GM12878 (cell line): Measurements from ENCODE around the gene CABLES1. TPM values are rescaled to one million over a fixed set of nuclear protein-coding genes. Genes with fewer than 3 reads are reported as not detected.

Experiments
- ATAC-seq: fragments of 200-7000 bp; cut with Tn5 transposase; 3 replicates; pipeline ENCODE4 v1.9.1; 2020; ENCODE audit warnings: mild to moderate bottlenecking, moderate library complexity
- BruUV-seq: library from RNA; stranded (reverse); fragments of 400-500 nt; replicated peaks from 2 replicates; lab custom pipeline; 2021; lab: Mats Ljungman, UMichigan
- CTCF ChIA-PET: fragments of 300-600 bp; sonication (Branson Sonifier 250); formaldehyde crosslinking; extraction: SDS; loops from one replicate; lab custom pipeline; 2021; ENCODE audit warnings: inconsistent platforms; lab: Yijun Ruan, JAX
- POLR2A ChIA-PET: fragments of 350-600 bp; formaldehyde crosslinking; extraction: SDS; loops from one replicate; lab custom pipeline; 2021; ENCODE audit warnings: inconsistent platforms; lab: Charles Lee
- RAD21 ChIA-PET: fragments of 300-600 bp; sonication (Branson Sonifier 250); formaldehyde crosslinking; loops from one replicate; lab custom pipeline; 2023; ENCODE audit warnings: antibody characterized with exemption; ENCODE audit not compliant: unreplicated experiment; lab: Charles Lee
- SMC1A ChIA-PET: fragments of 300-600 bp; sonication (Branson Sonifier 250); formaldehyde crosslinking; loops from one replicate; lab custom pipeline; 2023; ENCODE audit not compliant: unreplicated experiment, uncharacterized antibody; lab: Charles Lee
- DNase-seq: peaks from one replicate; pipeline ENCODE4 v3.0.0-alpha.2; 2011; ENCODE audit warnings: low read depth, low spot score
- FAIRE-seq: peaks from 3 replicates; lab custom pipeline; 2011; peaks lifted over from hg19 to GRCh38; lab: Jason Lieb, UNC
- H2AFZ ChIP-seq: 2 replicates; pipeline ENCODE4 v1.6.0; 2011; ENCODE audit warnings: low read depth, low read length, control low read depth; ENCODE audit not compliant: control insufficient read depth
- H3K27ac ChIP-seq: 2 replicates; pipeline ENCODE4 v1.5.1; 2011; ENCODE audit warnings: control low read depth; ENCODE audit not compliant: control insufficient read depth, insufficient read depth
- H3K27me3 ChIP-seq, 2 experiments: replicated peaks in 1 of 2; 2 replicates each; pipeline versions ENCODE4 v1.6.0 to v1.6.1; 2011; ENCODE audit warnings: low read length in 1 of 2; ENCODE audit not compliant: control insufficient read depth in 2 of 2, insufficient read depth in 2 of 2
- H3K36me3 ChIP-seq, 2 experiments: 2 replicates each; pipeline ENCODE4 v1.5.1; 2011; ENCODE audit warnings: low read length in 1 of 2; ENCODE audit not compliant: control insufficient read depth in 2 of 2, insufficient read depth in 2 of 2
- H3K4me1 ChIP-seq: 2 replicates; pipeline ENCODE4 v1.6.1; 2011; ENCODE audit warnings: mild to moderate bottlenecking, low read length, moderate library complexity, mixed read lengths; ENCODE audit not compliant: control insufficient read depth, insufficient read depth
- H3K4me2 ChIP-seq: 2 replicates; pipeline ENCODE4 v1.6.0; 2011; ENCODE audit warnings: control low read depth; ENCODE audit not compliant: control insufficient read depth, insufficient read depth
- H3K4me3 ChIP-seq: fragments of 200-600 bp; sonication (generic); 2 replicates; pipeline ENCODE4 v1.5.1; 2016
- H3K79me2 ChIP-seq: 2 replicates; pipeline ENCODE4 v1.6.0; 2011; ENCODE audit warnings: low read length; ENCODE audit not compliant: control insufficient read depth, insufficient read depth
- H3K9ac ChIP-seq: 2 replicates; pipeline ENCODE4 v1.8.0; 2011; ENCODE audit warnings: low read length, control low read depth, mixed read lengths; ENCODE audit not compliant: control insufficient read depth, insufficient read depth
- H3K9me3 ChIP-seq: replicated peaks from 3 replicates; pipeline ENCODE4 v1.5.1; 2011; ENCODE audit warnings: mild to moderate bottlenecking, low read length; ENCODE audit not compliant: control insufficient read depth, insufficient read depth
- H4K20me1 ChIP-seq: 2 replicates; pipeline ENCODE4 v1.6.0; 2011; ENCODE audit not compliant: control insufficient read depth, insufficient read depth
- ATF7 ChIP-seq: fragments of 450-650 bp; IDR thresholded peaks from 2 replicates; pipeline ENCODE4 v1.6.1; 2016; ENCODE audit warnings: low read depth, mild to moderate bottlenecking
- NFXL1 ChIP-seq: fragments of 450-650 bp; IDR thresholded peaks from 2 replicates; pipeline ENCODE4 v1.6.1; 2017; ENCODE audit warnings: antibody characterized with exemption, mild to moderate bottlenecking, borderline replicate concordance
- ZNF24 ChIP-seq: fragments of 450-650 bp; IDR thresholded peaks from 2 replicates; pipeline ENCODE4 v1.6.1; 2017; ENCODE audit warnings: antibody characterized with exemption, mild to moderate bottlenecking
- WGBS: methylation state at CpG from one replicate; pipeline ENCODE4 v1.1.6; 2016; ENCODE audit warnings: low lambda C conversion rate; ENCODE audit not compliant: insufficient replicate concordance, insufficient coverage; ENCODE audit errors: missing lambda C conversion rate; 5-methylcytosine and 5-hydroxymethylcytosine counted together
- in situ Hi-C: fragments of 300-500 bp; cut with MboI; formaldehyde crosslinking; loops from 9 replicates; pipeline ENCODE4 v1.14.3; 2018; ENCODE audit warnings: mixed read lengths
- intact Hi-C: fragments of 100-400 bp; cut with micrococcal nuclease; formaldehyde crosslinking; loops from one replicate; pipeline ENCODE4 v1.14.2; 2022; ENCODE audit not compliant: unreplicated experiment
- polyA plus RNA-seq, 11 experiments: library from polyadenylated mRNA; depleted of rRNA in 4 of 11; unstranded in 6 of 11; stranded (reverse) in 5 of 11; fragments of >200 nt; fragmentation: Nextera tagmentation in 4 of 11; fragmentation: Illumina TruSeq in 1 of 11; extraction: Ambion mirVana in 4 of 11; extraction: Trizol in 1 of 11; gene quantifications; 1 replicate in 1 of 11; 2 replicates in 10 of 11; pipeline versions ENCODE4 v1.2.1 to v1.2.3, GENCODE V29; 2011 to 2016; ENCODE audit warnings: inconsistent platforms in 2 of 11, missing spikeins in 2 of 11, low read depth in 1 of 11
- total RNA-seq, 4 experiments: library from RNA; depleted of rRNA in 3 of 4; stranded (reverse); fragments of >200 nt in 3 of 4; fragmentation: Illumina TruSeq in 1 of 4; extraction: Trizol in 1 of 4; gene quantifications; 2 replicates each; pipeline versions ENCODE4 v1.2.1 to v1.2.3, GENCODE V29; 2013 to 2021
- TF ChIP-seq, protein P1 (sequence below): fragments of 450-650 bp; IDR thresholded peaks from 2 replicates; pipeline ENCODE4 v1.6.1; 2018; ENCODE audit warnings: borderline replicate concordance, mild to moderate bottlenecking; ENCODE audit not compliant: partially characterized antibody

CABLES1 gene
- total and polyA plus RNA-seq, 10 of the 15 experiments (the other 5 are each of a cell fraction or from before 2014, with no cell fraction given) = 2.9 to 27.2 (median 8.2) TPM

DNA sequence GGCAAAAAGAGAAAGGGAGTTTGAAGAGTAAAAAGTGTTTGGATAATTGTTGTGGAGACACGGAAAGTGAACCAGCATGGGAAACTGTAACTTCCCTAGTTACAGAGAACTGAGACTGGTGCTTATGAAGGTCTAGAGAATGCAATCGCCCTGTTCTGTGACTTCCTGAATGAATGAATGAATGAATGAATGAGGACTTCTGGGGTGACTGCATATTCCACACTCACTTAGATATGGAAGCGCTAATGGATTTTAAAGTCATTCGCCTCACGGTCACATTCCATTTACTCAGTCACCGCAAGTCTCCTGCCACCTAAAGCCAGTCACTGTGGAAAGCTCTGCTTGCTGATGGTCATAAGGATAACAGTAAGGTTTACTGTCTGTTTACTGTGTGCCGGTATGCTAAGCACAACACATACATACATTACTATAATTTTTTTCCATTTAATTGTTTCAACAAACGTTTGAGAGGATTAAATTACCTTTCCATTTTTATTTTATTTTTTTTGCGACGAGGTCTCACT, 138.2 kb downstream of the CABLES1 start:
- Histone ChIP-seq H2AFZ (no peak overlapping the region), H3K4me1 (no peaks in the 10 kb centered on the region), H4K20me1 (no peaks in the 10 kb centered on the region), H3K4me3 (no peak overlapping the region), H3K4me2 (no peak overlapping the region), H3K27ac (no peak overlapping the region), H3K79me2 (no peaks in the 10 kb centered on the region), H3K27me3 (no peaks in the 10 kb centered on the region), H3K36me3 (no peaks in the 10 kb centered on the region; a peak in 1 of 4 replicates), H3K9ac (no peak overlapping the region), H3K9me3 (peaks cover 29% of the 10 kb centered on the region)
- no peak for ATAC-seq
- ChIA-PET CTCF (interaction anchor here (1.0 to 1.2 kb wide), 2 partner anchors 15 to 89 kb away, joined by 3 read pairs; no protein-coding TSS in a partner anchor), POLR2A (interaction anchor here (0.6 to 2.1 kb wide), 5 partner anchors 8 to 48 kb away, joined by 3 to 7 read pairs (median 3); no protein-coding TSS in a partner anchor), SMC1A (interaction anchor here (0.7 to 3.5 kb wide), 2 partner anchors 12 to 140 kb away, joined by 3 to 23 read pairs; no protein-coding TSS in a partner anchor), RAD21 (interaction anchor here (2.5 kb wide), 1 partner anchor 13 kb away, joined by 13 read pairs; no protein-coding TSS in a partner anchor)
- 83% methylated on average over 10 of the region's 10 CpGs for WGBS
- intact Hi-C loops (no loop called here), in situ Hi-C loops (no loop called here)
- no peak for DNase-seq
- TF ChIP-seq ATF7 (no peak), NFXL1 (no peak), ZNF24 (peak; percentile 90)
- TF ChIP-seq, protein P1, sequence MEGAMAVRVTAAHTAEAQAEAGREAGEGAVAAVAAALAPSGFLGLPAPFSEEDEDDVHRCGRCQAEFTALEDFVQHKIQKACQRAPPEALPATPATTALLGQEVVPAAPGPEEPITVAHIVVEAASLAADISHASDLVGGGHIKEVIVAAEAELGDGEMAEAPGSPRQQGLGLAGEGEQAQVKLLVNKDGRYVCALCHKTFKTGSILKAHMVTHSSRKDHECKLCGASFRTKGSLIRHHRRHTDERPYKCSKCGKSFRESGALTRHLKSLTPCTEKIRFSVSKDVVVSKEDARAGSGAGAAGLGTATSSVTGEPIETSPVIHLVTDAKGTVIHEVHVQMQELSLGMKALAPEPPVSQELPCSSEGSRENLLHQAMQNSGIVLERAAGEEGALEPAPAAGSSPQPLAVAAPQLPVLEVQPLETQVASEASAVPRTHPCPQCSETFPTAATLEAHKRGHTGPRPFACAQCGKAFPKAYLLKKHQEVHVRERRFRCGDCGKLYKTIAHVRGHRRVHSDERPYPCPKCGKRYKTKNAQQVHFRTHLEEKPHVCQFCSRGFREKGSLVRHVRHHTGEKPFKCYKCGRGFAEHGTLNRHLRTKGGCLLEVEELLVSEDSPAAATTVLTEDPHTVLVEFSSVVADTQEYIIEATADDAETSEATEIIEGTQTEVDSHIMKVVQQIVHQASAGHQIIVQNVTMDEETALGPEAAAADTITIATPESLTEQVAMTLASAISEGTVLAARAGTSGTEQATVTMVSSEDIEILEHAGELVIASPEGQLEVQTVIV = no peak
- BruUV-seq = no TSS peak
- FAIRE-seq = no peak
